Smooth muscle cell (in vitro differentiated cells): Measurements from ENCODE around the gene SREBF2. TPM values are rescaled to one million over a fixed set of nuclear protein-coding genes. Genes with fewer than 3 reads are reported as not detected.

ENCODE experiments used
- DNase-seq: peaks from one replicate; lab custom pipeline; 2025; ENCODE audit not compliant: unreplicated experiment; lab: John Stamatoyannopoulos, UW
- H2AFZ ChIP-seq: fragments of 200-600 bp; sonication (generic); 2 replicates; pipeline ENCODE4 v1.6.0; 2016; ENCODE audit warnings: antibody characterized with exemption, low read depth, mild to moderate bottlenecking
- H3F3A ChIP-seq: fragments of 200-600 bp; sonication (generic); 2 replicates; pipeline ENCODE4 v1.6.0; 2017; ENCODE audit warnings: antibody characterized with exemption, low read depth
- H3K27ac ChIP-seq: fragments of 200-600 bp; sonication (generic); 2 replicates; pipeline ENCODE4 v1.5.1; 2016; ENCODE audit warnings: low read depth, mild to moderate bottlenecking
- H3K27me3 ChIP-seq: fragments of 200-600 bp; sonication (generic); 2 replicates; pipeline ENCODE4 v1.6.1; 2016; ENCODE audit warnings: low read depth, mild to moderate bottlenecking
- H3K36me3 ChIP-seq: fragments of 200-600 bp; sonication (generic); 2 replicates; pipeline ENCODE4 v1.5.1; 2016; ENCODE audit warnings: low read depth
- H3K4me1 ChIP-seq: fragments of 200-600 bp; sonication (generic); 2 replicates; pipeline ENCODE4 v1.5.1; 2016; ENCODE audit warnings: low read depth
- H3K4me2 ChIP-seq: fragments of 200-600 bp; sonication (generic); 2 replicates; pipeline ENCODE4 v1.6.0; 2016; ENCODE audit warnings: mild to moderate bottlenecking
- H3K4me3 ChIP-seq: fragments of 200-600 bp; sonication (generic); 2 replicates; pipeline ENCODE4 v1.5.1; 2016; ENCODE audit warnings: mild to moderate bottlenecking
- H3K79me2 ChIP-seq: fragments of 200-600 bp; sonication (generic); 2 replicates; pipeline ENCODE4 v1.6.0; 2016; ENCODE audit warnings: low read depth, mild to moderate bottlenecking
- H3K9ac ChIP-seq: fragments of 200-600 bp; sonication (generic); 2 replicates; pipeline ENCODE4 v1.6.0; 2016; ENCODE audit warnings: low read depth
- H3K9me3 ChIP-seq: fragments of 200-600 bp; sonication (generic); replicated peaks from 2 replicates; pipeline ENCODE4 v1.5.1; 2016; ENCODE audit warnings: low read depth
- H4K20me1 ChIP-seq: fragments of 200-600 bp; sonication (generic); 2 replicates; pipeline ENCODE4 v1.6.0; 2016; ENCODE audit warnings: low read depth
- WGBS: methylation state at CpG from one replicate; pipeline ENCODE4 v1.1.7; 2016; ENCODE audit warnings: low lambda C conversion rate; 5-methylcytosine and 5-hydroxymethylcytosine counted together
- polyA plus RNA-seq: library from polyadenylated mRNA; unstranded; fragments of >200 nt; fragmentation: Nextera tagmentation; extraction: Ambion mirVana; gene quantifications from 2 replicates; pipeline ENCODE4 v1.2.1, GENCODE V29; 2016
- total RNA-seq: library from RNA; depleted of rRNA; stranded (reverse); fragments of >200 nt; gene quantifications from 2 replicates; pipeline ENCODE4 v1.2.3, GENCODE V29; 2014
- TF ChIP-seq, protein P1 (sequence below): fragments of 200-600 bp; sonication (generic); IDR thresholded peaks from 2 replicates; pipeline ENCODE4 v1.5.1; 2017; ENCODE audit warnings: borderline replicate concordance, mild to moderate bottlenecking, antibody characterized with exemption; ENCODE audit not compliant: insufficient read depth, poor library complexity, severe bottlenecking

The SREBF2 gene
- total and polyA plus RNA-seq, 2 experiments from 2014 or later = 62.9 to 78.2 TPM

DNA sequence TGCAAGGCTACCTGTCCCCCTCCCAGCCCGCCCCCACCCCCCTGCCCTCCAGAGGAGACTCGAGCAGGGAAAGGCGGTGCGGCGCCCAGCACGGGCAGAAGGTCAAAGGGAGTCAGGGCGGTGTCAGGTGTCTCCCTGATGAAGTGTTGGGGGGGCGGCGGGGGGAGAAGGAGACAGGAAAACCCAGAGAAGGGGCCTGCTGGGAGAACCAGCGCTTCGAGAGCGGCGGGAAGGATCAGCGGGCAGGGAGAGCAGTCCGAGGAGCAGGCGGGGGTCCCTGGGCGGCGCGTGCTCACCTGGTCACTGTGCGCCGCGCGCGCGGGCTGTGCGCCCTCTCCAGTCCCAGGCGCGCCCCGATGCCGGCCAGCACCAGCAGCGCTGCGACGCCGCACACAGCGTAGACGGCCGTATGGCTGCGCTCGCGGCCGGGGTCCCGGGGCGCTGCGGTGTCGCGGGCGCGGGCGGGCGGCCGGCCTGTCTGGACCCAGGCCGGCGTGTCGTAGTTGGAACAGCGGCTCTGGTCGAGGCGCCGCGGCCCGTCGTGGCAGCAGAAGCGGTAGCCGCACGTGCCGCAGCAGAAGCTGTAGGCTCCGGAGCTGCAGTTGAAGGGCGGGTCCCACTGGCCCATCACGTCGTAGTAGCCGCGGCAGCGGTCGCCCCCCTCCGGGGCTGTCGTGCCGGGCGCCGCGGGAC, 81.1 kb downstream of the SREBF2 start:
- Histone ChIP-seq H3K4me3 (no peak overlapping the region), H3K9me3 (no peaks in the 10 kb centered on the region), H2AFZ (no peak overlapping the region), H3K27me3 (peaks cover 91% of the 10 kb centered on the region), H3K36me3 (no peaks in the 10 kb centered on the region), H3F3A (no peaks in the 10 kb centered on the region), H3K79me2 (no peaks in the 10 kb centered on the region), H3K4me2 (no peak overlapping the region), H3K4me1 (peaks cover 7% of the 10 kb centered on the region), H4K20me1 (peaks cover 19% of the 10 kb centered on the region), H3K27ac (no peak overlapping the region), H3K9ac (no peak overlapping the region)
- WGBS = 3% methylated on average over 55 of the region's 79 CpGs
- TF ChIP-seq, protein P1, sequence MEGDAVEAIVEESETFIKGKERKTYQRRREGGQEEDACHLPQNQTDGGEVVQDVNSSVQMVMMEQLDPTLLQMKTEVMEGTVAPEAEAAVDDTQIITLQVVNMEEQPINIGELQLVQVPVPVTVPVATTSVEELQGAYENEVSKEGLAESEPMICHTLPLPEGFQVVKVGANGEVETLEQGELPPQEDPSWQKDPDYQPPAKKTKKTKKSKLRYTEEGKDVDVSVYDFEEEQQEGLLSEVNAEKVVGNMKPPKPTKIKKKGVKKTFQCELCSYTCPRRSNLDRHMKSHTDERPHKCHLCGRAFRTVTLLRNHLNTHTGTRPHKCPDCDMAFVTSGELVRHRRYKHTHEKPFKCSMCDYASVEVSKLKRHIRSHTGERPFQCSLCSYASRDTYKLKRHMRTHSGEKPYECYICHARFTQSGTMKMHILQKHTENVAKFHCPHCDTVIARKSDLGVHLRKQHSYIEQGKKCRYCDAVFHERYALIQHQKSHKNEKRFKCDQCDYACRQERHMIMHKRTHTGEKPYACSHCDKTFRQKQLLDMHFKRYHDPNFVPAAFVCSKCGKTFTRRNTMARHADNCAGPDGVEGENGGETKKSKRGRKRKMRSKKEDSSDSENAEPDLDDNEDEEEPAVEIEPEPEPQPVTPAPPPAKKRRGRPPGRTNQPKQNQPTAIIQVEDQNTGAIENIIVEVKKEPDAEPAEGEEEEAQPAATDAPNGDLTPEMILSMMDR = no peak
- DNase-seq = no peak

- 1% methylated on average over 55 of the region's 67 CpGs for WGBS
- Histone ChIP-seq H3K79me2 (no peaks in the 10 kb centered on the region), H3K9me3 (no peaks in the 10 kb centered on the region), H2AFZ (no peak overlapping the region), H3K4me1 (peaks cover 11% of the 10 kb centered on the region), H3K4me2 (peak overlapping the region; percentile 86), H3K27me3 (peaks cover 84% of the 10 kb centered on the region), H3F3A (no peaks in the 10 kb centered on the region), H4K20me1 (peaks cover 12% of the 10 kb centered on the region), H3K4me3 (peak overlapping the region; percentile 29), H3K9ac (no peak overlapping the region), H3K36me3 (no peaks in the 10 kb centered on the region), H3K27ac (no peak overlapping the region)
- TF ChIP-seq, protein P1 = no peak
- DNase-seq = no peak
Measured at GRCh38 chr22:41914611-41915034, 81.7 kb downstream of the SREBF2 start.

GRCh38 chr22:41915035-41915785, 82.3 kb downstream of the SREBF2 start, which contains the start of gene SHISA8:
SHISA8 (minus strand) TSS chr22:41915074; CDS start chr22:41914667, 407 bp downstream.
- peak within 1 kb of the TSS; percentile 29 for H3K4me3 ChIP-seq
- peak within 1 kb of the TSS; percentile 86 for H3K4me2 ChIP-seq
- peaks cover 79% of the 10 kb centered on the region for H3K27me3 ChIP-seq

More at GRCh38 chr22:41915035-41915785, 82.3 kb downstream of the SREBF2 start, which contains the start of gene SHISA8:
- H3K9me3 ChIP-seq = no peaks in the 10 kb centered on the region
- peak; percentile 13 for DNase-seq
- H3K27ac ChIP-seq = no peak within 1 kb of the TSS
- H3K9ac ChIP-seq = no peak within 1 kb of the TSS
- no peak within 1 kb of the TSS for H2AFZ ChIP-seq
- no peaks in the 10 kb centered on the region for H3F3A ChIP-seq
- H4K20me1 ChIP-seq = peaks cover 8% of the 10 kb centered on the region
- peaks cover 15% of the 10 kb centered on the region for H3K4me1 ChIP-seq
- H3K36me3 ChIP-seq = no peaks in the 10 kb centered on the region
- TF ChIP-seq, protein P1 = no peak
- 10% methylated on average over 36 of the region's 63 CpGs for WGBS
- H3K79me2 ChIP-seq = no peaks in the 10 kb centered on the region
